Loucy (cell line): ENCODE results near the gene ZFPM1.

Experiments used
- H2AFZ ChIP-seq: fragments of 200-600 bp; sonication (generic); 2 replicates; pipeline ENCODE4 v1.6.0; 2016; ENCODE audit warnings: antibody characterized with exemption, mild to moderate bottlenecking, low read length, moderate library complexity
- H3F3A ChIP-seq: fragments of 200-600 bp; 2 replicates; pipeline ENCODE4 v1.6.0; 2016; ENCODE audit warnings: antibody characterized with exemption, low read depth, mild to moderate bottlenecking
- H3K27me3 ChIP-seq: fragments of 200-600 bp; sonication (generic); 2 replicates; pipeline ENCODE4 v1.6.1; 2014; ENCODE audit warnings: low read length, mild to moderate bottlenecking; ENCODE audit not compliant: insufficient read depth, poor library complexity, severe bottlenecking
- H3K36me3 ChIP-seq: fragments of 200-600 bp; sonication (generic); 2 replicates; pipeline ENCODE4 v1.6.1; 2016; ENCODE audit warnings: low read length; ENCODE audit not compliant: insufficient read depth
- H3K4me1 ChIP-seq: fragments of 200-600 bp; sonication (generic); 2 replicates; pipeline ENCODE4 v1.5.1; 2014; ENCODE audit warnings: low read length, mild to moderate bottlenecking; ENCODE audit not compliant: insufficient read depth, poor library complexity, severe bottlenecking
- H3K4me2 ChIP-seq: fragments of 200-600 bp; sonication (generic); 2 replicates; pipeline ENCODE4 v1.6.0; 2014; ENCODE audit warnings: antibody characterized with exemption, low read length, low read depth, mild to moderate bottlenecking; ENCODE audit not compliant: poor library complexity, severe bottlenecking
- H3K4me3 ChIP-seq: fragments of 200-600 bp; sonication (generic); 2 replicates; pipeline ENCODE4 v1.5.1; 2014; ENCODE audit warnings: low read length, mild to moderate bottlenecking, mixed read lengths; ENCODE audit not compliant: poor library complexity, severe bottlenecking
- H3K79me2 ChIP-seq: fragments of 200-600 bp; sonication (generic); 2 replicates; pipeline ENCODE4 v1.6.1; 2014; ENCODE audit warnings: low read length; ENCODE audit not compliant: insufficient read depth
- H3K9ac ChIP-seq: fragments of 200-600 bp; sonication (generic); 2 replicates; pipeline ENCODE4 v1.6.0; 2014; ENCODE audit warnings: mild to moderate bottlenecking, low read depth, low read length, moderate library complexity; ENCODE audit not compliant: poor library complexity, severe bottlenecking
- H3K9me2 ChIP-seq: fragments of 200-600 bp; sonication (generic); replicated peaks from 2 replicates; pipeline ENCODE4 v1.6.1; 2016; ENCODE audit warnings: low read depth, low read length, mixed read lengths
- H3K9me3 ChIP-seq: fragments of 200-600 bp; sonication (generic); 2 replicates; pipeline ENCODE4 v1.6.1; 2014; ENCODE audit warnings: mild to moderate bottlenecking, antibody characterized with exemption, low read length, low read depth; ENCODE audit not compliant: insufficient read depth
- H4K20me1 ChIP-seq: fragments of 200-600 bp; sonication (generic); 2 replicates; pipeline ENCODE4 v1.6.0; 2014; ENCODE audit warnings: antibody characterized with exemption, low read length, mild to moderate bottlenecking; ENCODE audit not compliant: insufficient read depth, poor library complexity, severe bottlenecking
- EZH2phosphoT487 ChIP-seq: fragments of 200-600 bp; IDR thresholded peaks from 2 replicates; pipeline ENCODE4 v1.6.1; 2018; ENCODE audit warnings: antibody characterized with exemption, mild to moderate bottlenecking, moderate library complexity, borderline replicate concordance
- TF ChIP-seq, protein P1 (sequence below): fragments of 200-600 bp; sonication (generic); conservative IDR thresholded peaks from 2 replicates; pipeline ENCODE4 v1.5.1; 2014; ENCODE audit warnings: mild to moderate bottlenecking, antibody characterized with exemption, low read length

The ZFPM1 gene

DNA sequence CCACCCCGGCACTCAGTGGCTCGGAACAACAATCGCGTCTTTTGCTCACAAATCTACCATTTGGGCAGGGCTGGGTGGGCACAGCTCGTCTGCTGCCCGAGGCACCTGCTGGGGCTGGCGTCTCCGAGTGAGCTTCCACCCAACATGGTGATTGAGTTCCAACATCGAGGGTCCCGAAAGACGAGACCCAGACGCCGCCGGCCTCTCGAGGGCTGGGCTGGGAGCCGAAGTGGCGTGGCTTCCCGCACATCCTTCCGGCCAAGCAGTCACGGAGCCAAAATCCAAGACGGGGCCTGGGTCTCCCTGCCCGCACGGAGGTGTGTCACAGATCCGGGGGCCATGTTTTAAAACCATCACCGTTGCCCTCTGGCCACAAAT is 7.5 kb upstream of the ZFPM1 start:
- Histone ChIP-seq H3K36me3 (no peaks in the 10 kb centered on the region), H4K20me1 (no peaks in the 10 kb centered on the region), H3K9me2 (no peaks in the 10 kb centered on the region), H3K4me1 (no peaks in the 10 kb centered on the region), H3F3A (no peaks in the 10 kb centered on the region), H3K9ac (no peak overlapping the region), H2AFZ (no peak overlapping the region), H3K4me2 (no peak overlapping the region), H3K9me3 (no peaks in the 10 kb centered on the region), H3K4me3 (no peak overlapping the region), H3K27me3 (no peaks in the 10 kb centered on the region), H3K79me2 (no peaks in the 10 kb centered on the region)
- TF ChIP-seq, protein P1, sequence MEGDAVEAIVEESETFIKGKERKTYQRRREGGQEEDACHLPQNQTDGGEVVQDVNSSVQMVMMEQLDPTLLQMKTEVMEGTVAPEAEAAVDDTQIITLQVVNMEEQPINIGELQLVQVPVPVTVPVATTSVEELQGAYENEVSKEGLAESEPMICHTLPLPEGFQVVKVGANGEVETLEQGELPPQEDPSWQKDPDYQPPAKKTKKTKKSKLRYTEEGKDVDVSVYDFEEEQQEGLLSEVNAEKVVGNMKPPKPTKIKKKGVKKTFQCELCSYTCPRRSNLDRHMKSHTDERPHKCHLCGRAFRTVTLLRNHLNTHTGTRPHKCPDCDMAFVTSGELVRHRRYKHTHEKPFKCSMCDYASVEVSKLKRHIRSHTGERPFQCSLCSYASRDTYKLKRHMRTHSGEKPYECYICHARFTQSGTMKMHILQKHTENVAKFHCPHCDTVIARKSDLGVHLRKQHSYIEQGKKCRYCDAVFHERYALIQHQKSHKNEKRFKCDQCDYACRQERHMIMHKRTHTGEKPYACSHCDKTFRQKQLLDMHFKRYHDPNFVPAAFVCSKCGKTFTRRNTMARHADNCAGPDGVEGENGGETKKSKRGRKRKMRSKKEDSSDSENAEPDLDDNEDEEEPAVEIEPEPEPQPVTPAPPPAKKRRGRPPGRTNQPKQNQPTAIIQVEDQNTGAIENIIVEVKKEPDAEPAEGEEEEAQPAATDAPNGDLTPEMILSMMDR = no peak
- no peak for TF ChIP-seq EZH2phosphoT487

DNA sequence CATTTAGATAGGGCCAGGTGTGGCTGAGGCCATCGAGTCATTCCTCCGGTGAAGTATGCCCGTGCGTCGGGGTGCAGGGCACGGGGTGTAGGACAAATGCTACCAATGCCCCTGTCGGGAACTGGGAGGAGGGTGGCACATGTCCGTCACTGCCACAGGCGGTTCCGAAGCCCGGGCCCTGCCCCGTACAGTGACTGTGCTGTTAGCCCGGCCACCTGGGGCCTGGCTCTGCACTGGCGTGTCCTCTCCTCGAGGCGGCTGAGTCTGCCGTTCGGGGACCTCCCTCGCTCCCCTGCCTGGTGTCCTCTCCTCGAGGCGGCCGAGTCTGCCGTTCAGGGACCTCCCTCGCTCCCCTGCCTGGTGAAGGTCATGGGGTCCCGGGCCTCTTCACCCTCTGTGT is 7.0 kb upstream of the ZFPM1 start:
- Histone ChIP-seq H3K9ac (no peak overlapping the region), H3K79me2 (no peaks in the 10 kb centered on the region), H3K4me1 (no peaks in the 10 kb centered on the region), H3K27me3 (no peaks in the 10 kb centered on the region), H4K20me1 (no peaks in the 10 kb centered on the region), H3K4me3 (no peak overlapping the region), H2AFZ (no peak overlapping the region), H3K4me2 (no peak overlapping the region), H3K36me3 (no peaks in the 10 kb centered on the region), H3K9me3 (no peaks in the 10 kb centered on the region), H3K9me2 (no peaks in the 10 kb centered on the region), H3F3A (no peaks in the 10 kb centered on the region)
- TF ChIP-seq EZH2phosphoT487 = no peak
- TF ChIP-seq, protein P1 = no peak

DNA sequence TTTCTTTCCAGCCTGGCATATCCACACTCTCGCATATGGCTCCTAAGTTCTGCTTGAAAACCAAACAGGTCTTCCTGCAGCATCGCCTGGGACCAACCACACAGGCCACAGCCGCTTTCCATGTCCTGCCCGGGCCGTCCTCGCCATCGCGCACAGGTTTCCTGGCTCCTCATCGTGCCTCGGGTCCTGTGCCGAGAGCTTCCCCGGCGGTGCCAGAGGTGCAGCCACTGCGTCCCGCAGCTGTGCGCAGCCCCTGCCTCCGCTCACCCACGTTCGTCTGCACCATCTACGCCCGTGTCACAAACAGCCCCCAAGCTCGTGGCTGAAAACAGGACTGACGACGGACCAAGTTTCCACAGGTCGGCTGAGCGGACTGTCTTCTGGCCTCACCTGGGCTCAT is 6.3 kb upstream of the ZFPM1 start:
- Histone ChIP-seq H2AFZ (no peak overlapping the region), H3K9ac (no peak overlapping the region)
- TF ChIP-seq EZH2phosphoT487 = no peak
- TF ChIP-seq, protein P1 = no peak

More for the DNA sequence above, 6.3 kb upstream of the ZFPM1 start:
- Histone ChIP-seq H3K9me2 (no peaks in the 10 kb centered on the region), H3K79me2 (no peaks in the 10 kb centered on the region), H3K9me3 (no peaks in the 10 kb centered on the region), H3K4me1 (no peaks in the 10 kb centered on the region), H3F3A (no peaks in the 10 kb centered on the region), H3K36me3 (no peaks in the 10 kb centered on the region), H3K27me3 (no peaks in the 10 kb centered on the region), H3K4me3 (no peak overlapping the region), H4K20me1 (no peaks in the 10 kb centered on the region), H3K4me2 (no peak overlapping the region)
